HepG2 (cell line): ENCODE data around the gene MEPCE. TPM values are rescaled to one million over a fixed set of nuclear protein-coding genes. Genes with fewer than 3 reads are reported as not detected.
A peak's percentile ranks its signal among the peaks of the same experiment; 100 is the strongest.

Experiments
- DR1 ChIP-seq: sonication (generic); formaldehyde crosslinking; IDR thresholded peaks from 2 replicates; pipeline ENCODE4 v1.8.0; 2021; ENCODE audit warnings: mild to moderate bottlenecking, missing genetic modification reagents, inconsistent platforms
- HNF4G ChIP-seq, 2 experiments: sonication (generic) in 1 of 2; formaldehyde crosslinking in 1 of 2; IDR thresholded peaks; 2 replicates each; pipeline versions ENCODE4 v1.4.0 to v1.6.1; 2011 to 2020; ENCODE audit warnings: borderline replicate concordance in 2 of 2, low read depth in 2 of 2, mild to moderate bottlenecking in 2 of 2, low read length in 1 of 2, missing genetic modification reagents in 1 of 2, moderate library complexity in 1 of 2
- KMT2A ChIP-seq: sonication (generic); formaldehyde crosslinking; IDR thresholded peaks from 2 replicates; pipeline ENCODE4 v1.4.0; 2020; ENCODE audit warnings: missing genetic modification reagents
- RBM39 ChIP-seq: fragments of 200-400 bp; formaldehyde crosslinking; IDR thresholded peaks from one replicate; pipeline ENCODE4 v1.6.1; 2018; ENCODE audit warnings: antibody characterized with exemption, mild to moderate bottlenecking, low read depth, low read length; ENCODE audit not compliant: poor library complexity, severe bottlenecking
- SMYD3 ChIP-seq: sonication (generic); formaldehyde crosslinking; IDR thresholded peaks from 2 replicates; pipeline ENCODE4 v1.8.1; 2023; ENCODE audit warnings: mild to moderate bottlenecking, missing genetic modification reagents
- ZFP62 ChIP-seq: sonication (generic); formaldehyde crosslinking; IDR thresholded peaks from 2 replicates; pipeline ENCODE4 v1.4.0; 2020; ENCODE audit warnings: missing genetic modification reagents
- ZNF337 ChIP-seq: sonication (generic); formaldehyde crosslinking; IDR thresholded peaks from 2 replicates; pipeline ENCODE4 v1.5.1; 2020; ENCODE audit warnings: missing genetic modification reagents, low read depth, mild to moderate bottlenecking, borderline replicate concordance
- ZNF496 ChIP-seq: sonication (generic); formaldehyde crosslinking; IDR thresholded peaks from 2 replicates; pipeline ENCODE4 v1.8.1; 2023; ENCODE audit warnings: mild to moderate bottlenecking, moderate library complexity, missing genetic modification reagents; ENCODE audit not compliant: insufficient replicate concordance
- ZNF674 ChIP-seq: sonication (generic); formaldehyde crosslinking; IDR thresholded peaks from 2 replicates; pipeline ENCODE4 v1.5.0; 2020; ENCODE audit warnings: low read depth, mild to moderate bottlenecking, missing genetic modification reagents
- ZNF678 ChIP-seq: sonication (generic); formaldehyde crosslinking; IDR thresholded peaks from 2 replicates; pipeline ENCODE4 v1.4.0; 2020; ENCODE audit warnings: mild to moderate bottlenecking, missing genetic modification reagents
- polyA plus RNA-seq, 8 experiments: library from polyadenylated mRNA; depleted of rRNA in 3 of 8; stranded (reverse) in 7 of 8; unstranded in 1 of 8; fragments of >200 nt; fragmentation: Illumina TruSeq in 4 of 8; extraction: Trizol in 4 of 8; gene quantifications; 2 replicates each; pipeline versions ENCODE4 v1.2.1 to v1.2.3, GENCODE V29; 2011 to 2016; ENCODE audit warnings: low read depth in 4 of 8, missing spikeins in 1 of 8, mixed read lengths in 1 of 8; ENCODE audit not compliant: insufficient read depth in 1 of 8
- total RNA-seq, 5 experiments: library from RNA; depleted of rRNA; stranded (reverse); fragments of >200 nt; fragmentation: Illumina TruSeq; extraction: Trizol; gene quantifications; 2 replicates each; pipeline ENCODE4 v1.2.3, GENCODE V29; 2016; ENCODE audit warnings: low read depth in 1 of 5
- TF ChIP-seq, protein P1 (sequence below): sonication (generic); formaldehyde crosslinking; conservative IDR thresholded peaks from 2 replicates; pipeline ENCODE4 v1.4.0; 2020; ENCODE audit warnings: missing genetic modification reagents
- TF ChIP-seq, protein P2 (sequence below): sonication (generic); formaldehyde crosslinking; conservative IDR thresholded peaks from 2 replicates; pipeline ENCODE4 v1.8.1; 2023; ENCODE audit warnings: missing genetic modification reagents
- TF ChIP-seq, protein P3 (sequence below): sonication (generic); formaldehyde crosslinking; IDR thresholded peaks from 2 replicates; pipeline ENCODE4 v1.4.0; 2020; ENCODE audit warnings: missing genetic modification reagents
- TF ChIP-seq, protein P4 (sequence below), 2 experiments: sonication (generic) in 1 of 2; formaldehyde crosslinking in 1 of 2; IDR thresholded peaks; 2 replicates each; pipeline versions ENCODE4 v1.4.0 to v1.6.1; 2018 to 2020; ENCODE audit warnings: missing genetic modification reagents in 2 of 2, borderline replicate concordance in 1 of 2, low read depth in 1 of 2, mild to moderate bottlenecking in 1 of 2, missing biosample characterization in 1 of 2
- TF ChIP-seq, protein P5 (sequence below): sonication (generic); formaldehyde crosslinking; IDR thresholded peaks from 2 replicates; pipeline ENCODE4 v1.5.0; 2020; ENCODE audit warnings: missing genetic modification reagents
- TF ChIP-seq, protein P6 (sequence below): sonication (generic); IDR thresholded peaks from 2 replicates; pipeline ENCODE4 v1.6.1; 2016; ENCODE audit warnings: low read depth, borderline replicate concordance
- TF ChIP-seq, protein P7 (sequence below): IDR thresholded peaks from 2 replicates; pipeline ENCODE4 v1.6.1; 2018; ENCODE audit warnings: missing genetic modification reagents

Gene MEPCE
- total and polyA plus RNA-seq, 2 of the 13 experiments (the other 11 are each of a cell fraction or from before 2014, with no cell fraction given) = 12.3 to 26.0 TPM

DNA sequence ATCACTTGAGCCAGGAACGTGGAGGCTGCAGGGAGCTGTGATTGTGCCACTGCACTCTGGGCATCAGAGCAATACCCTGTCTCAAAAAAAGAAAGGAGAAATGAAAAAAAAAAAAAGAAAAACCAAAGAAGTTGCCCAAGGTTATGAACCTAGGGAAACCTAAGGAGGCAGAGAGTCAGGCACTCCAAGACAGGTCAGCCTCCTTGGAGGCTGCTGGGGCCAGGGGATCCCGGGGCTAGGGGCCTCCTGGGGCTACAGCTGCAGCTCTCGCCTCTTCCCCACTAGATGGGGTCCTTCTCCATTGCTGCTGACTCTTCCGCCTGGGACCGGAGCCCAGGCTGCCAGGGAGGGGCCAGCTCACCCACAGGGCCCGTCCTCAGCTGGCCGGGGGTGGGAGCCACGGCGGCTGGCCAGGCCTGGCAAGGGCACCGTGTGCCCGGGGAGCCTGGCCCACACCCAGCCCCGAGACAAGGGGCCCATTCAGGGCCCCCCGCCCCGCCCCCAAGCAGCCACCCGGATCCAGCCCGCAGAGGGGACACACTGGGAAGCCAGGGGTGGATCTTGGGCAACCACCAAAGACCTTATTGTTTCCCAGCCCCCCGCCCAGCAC, 36.2 kb downstream of the MEPCE start (continued):
- TF ChIP-seq, protein P1, sequence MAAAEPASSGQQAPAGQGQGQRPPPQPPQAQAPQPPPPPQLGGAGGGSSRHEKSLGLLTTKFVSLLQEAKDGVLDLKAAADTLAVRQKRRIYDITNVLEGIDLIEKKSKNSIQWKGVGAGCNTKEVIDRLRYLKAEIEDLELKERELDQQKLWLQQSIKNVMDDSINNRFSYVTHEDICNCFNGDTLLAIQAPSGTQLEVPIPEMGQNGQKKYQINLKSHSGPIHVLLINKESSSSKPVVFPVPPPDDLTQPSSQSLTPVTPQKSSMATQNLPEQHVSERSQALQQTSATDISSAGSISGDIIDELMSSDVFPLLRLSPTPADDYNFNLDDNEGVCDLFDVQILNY (CRISPR knock-in tag) = no peak
- TF ChIP-seq, protein P2, sequence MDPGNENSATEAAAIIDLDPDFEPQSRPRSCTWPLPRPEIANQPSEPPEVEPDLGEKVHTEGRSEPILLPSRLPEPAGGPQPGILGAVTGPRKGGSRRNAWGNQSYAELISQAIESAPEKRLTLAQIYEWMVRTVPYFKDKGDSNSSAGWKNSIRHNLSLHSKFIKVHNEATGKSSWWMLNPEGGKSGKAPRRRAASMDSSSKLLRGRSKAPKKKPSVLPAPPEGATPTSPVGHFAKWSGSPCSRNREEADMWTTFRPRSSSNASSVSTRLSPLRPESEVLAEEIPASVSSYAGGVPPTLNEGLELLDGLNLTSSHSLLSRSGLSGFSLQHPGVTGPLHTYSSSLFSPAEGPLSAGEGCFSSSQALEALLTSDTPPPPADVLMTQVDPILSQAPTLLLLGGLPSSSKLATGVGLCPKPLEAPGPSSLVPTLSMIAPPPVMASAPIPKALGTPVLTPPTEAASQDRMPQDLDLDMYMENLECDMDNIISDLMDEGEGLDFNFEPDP (CRISPR knock-in tag) = no peak
- TF ChIP-seq DR1 (no peak), KMT2A (CRISPR knock-in tag) (no peak), ZNF337 (CRISPR knock-in tag) (no peak), RBM39 (no peak), ZFP62 (CRISPR knock-in tag) (no peak), ZNF678 (CRISPR knock-in tag) (no peak), HNF4G (IDR thresholded peaks at IDR 0.05; ENCODE audit: borderline replicate concordance, low read depth, low read length) (no peak), HNF4G (CRISPR knock-in tag; IDR thresholded peaks at IDR 0.05; ENCODE audit: borderline replicate concordance, low read depth) (0 out of 2 replicates have a peak, but pooled peaks have one; percentile 25), ZNF496 (CRISPR knock-in tag) (no peak), ZNF674 (no peak), SMYD3 (CRISPR knock-in tag) (no peak)
- TF ChIP-seq, protein P3, sequence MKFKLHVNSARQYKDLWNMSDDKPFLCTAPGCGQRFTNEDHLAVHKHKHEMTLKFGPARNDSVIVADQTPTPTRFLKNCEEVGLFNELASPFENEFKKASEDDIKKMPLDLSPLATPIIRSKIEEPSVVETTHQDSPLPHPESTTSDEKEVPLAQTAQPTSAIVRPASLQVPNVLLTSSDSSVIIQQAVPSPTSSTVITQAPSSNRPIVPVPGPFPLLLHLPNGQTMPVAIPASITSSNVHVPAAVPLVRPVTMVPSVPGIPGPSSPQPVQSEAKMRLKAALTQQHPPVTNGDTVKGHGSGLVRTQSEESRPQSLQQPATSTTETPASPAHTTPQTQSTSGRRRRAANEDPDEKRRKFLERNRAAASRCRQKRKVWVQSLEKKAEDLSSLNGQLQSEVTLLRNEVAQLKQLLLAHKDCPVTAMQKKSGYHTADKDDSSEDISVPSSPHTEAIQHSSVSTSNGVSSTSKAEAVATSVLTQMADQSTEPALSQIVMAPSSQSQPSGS (CRISPR knock-in tag) = no peak
- TF ChIP-seq, protein P4, sequence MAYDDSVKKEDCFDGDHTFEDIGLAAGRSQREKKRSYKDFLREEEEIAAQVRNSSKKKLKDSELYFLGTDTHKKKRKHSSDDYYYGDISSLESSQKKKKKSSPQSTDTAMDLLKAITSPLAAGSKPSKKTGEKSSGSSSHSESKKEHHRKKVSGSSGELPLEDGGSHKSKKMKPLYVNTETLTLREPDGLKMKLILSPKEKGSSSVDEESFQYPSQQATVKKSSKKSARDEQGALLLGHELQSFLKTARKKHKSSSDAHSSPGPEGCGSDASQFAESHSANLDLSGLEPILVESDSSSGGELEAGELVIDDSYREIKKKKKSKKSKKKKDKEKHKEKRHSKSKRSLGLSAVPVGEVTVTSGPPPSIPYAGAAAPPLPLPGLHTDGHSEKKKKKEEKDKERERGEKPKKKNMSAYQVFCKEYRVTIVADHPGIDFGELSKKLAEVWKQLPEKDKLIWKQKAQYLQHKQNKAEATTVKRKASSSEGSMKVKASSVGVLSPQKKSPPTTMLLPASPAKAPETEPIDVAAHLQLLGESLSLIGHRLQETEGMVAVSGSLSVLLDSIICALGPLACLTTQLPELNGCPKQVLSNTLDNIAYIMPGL (CRISPR knock-in tag; IDR thresholded peaks at IDR 0.05; ENCODE audit: borderline replicate concordance in 1 of 2, low read depth in 1 of 2) = peak; percentile 36 to 58; a peak in 2 of 4 replicates
- TF ChIP-seq, protein P5, sequence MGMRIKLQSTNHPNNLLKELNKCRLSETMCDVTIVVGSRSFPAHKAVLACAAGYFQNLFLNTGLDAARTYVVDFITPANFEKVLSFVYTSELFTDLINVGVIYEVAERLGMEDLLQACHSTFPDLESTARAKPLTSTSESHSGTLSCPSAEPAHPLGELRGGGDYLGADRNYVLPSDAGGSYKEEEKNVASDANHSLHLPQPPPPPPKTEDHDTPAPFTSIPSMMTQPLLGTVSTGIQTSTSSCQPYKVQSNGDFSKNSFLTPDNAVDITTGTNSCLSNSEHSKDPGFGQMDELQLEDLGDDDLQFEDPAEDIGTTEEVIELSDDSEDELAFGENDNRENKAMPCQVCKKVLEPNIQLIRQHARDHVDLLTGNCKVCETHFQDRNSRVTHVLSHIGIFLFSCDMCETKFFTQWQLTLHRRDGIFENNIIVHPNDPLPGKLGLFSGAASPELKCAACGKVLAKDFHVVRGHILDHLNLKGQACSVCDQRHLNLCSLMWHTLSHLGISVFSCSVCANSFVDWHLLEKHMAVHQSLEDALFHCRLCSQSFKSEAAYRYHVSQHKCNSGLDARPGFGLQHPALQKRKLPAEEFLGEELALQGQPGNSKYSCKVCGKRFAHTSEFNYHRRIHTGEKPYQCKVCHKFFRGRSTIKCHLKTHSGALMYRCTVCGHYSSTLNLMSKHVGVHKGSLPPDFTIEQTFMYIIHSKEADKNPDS (CRISPR knock-in tag) = no peak
- TF ChIP-seq, protein P6, sequence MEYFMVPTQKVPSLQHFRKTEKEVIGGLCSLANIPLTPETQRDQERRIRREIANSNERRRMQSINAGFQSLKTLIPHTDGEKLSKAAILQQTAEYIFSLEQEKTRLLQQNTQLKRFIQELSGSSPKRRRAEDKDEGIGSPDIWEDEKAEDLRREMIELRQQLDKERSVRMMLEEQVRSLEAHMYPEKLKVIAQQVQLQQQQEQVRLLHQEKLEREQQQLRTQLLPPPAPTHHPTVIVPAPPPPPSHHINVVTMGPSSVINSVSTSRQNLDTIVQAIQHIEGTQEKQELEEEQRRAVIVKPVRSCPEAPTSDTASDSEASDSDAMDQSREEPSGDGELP = peak; percentile 72; the same call in 1 of the 2 replicates
- TF ChIP-seq, protein P7, sequence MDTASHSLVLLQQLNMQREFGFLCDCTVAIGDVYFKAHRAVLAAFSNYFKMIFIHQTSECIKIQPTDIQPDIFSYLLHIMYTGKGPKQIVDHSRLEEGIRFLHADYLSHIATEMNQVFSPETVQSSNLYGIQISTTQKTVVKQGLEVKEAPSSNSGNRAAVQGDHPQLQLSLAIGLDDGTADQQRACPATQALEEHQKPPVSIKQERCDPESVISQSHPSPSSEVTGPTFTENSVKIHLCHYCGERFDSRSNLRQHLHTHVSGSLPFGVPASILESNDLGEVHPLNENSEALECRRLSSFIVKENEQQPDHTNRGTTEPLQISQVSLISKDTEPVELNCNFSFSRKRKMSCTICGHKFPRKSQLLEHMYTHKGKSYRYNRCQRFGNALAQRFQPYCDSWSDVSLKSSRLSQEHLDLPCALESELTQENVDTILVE = no peak
